Measurements from ENCODE around the gene ADGRG1.
A peak's percentile ranks its signal among the peaks of the same experiment; 100 is the strongest.

Gene ADGRG1

DNA sequence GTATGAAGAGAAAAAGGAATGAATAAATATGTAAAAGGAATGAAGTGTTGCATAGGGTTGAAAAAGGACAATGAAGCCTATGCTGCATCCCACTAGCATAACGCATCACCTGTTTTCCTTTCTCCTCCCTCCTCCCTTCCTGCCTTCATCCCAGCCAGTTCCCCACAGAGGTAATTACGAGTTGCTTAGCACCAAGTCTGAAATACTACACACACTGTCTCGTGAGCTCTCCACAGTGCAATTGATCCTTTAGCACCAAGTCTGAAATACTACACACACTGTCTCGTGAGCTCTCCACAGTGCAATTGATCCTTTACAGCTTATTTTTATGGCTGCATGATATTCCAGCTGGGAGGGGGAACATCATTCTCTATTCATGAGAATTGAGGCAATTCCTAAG lies 65.1 kb downstream of the ADGRG1 start:
- TF ChIP-seq, protein P1, sequence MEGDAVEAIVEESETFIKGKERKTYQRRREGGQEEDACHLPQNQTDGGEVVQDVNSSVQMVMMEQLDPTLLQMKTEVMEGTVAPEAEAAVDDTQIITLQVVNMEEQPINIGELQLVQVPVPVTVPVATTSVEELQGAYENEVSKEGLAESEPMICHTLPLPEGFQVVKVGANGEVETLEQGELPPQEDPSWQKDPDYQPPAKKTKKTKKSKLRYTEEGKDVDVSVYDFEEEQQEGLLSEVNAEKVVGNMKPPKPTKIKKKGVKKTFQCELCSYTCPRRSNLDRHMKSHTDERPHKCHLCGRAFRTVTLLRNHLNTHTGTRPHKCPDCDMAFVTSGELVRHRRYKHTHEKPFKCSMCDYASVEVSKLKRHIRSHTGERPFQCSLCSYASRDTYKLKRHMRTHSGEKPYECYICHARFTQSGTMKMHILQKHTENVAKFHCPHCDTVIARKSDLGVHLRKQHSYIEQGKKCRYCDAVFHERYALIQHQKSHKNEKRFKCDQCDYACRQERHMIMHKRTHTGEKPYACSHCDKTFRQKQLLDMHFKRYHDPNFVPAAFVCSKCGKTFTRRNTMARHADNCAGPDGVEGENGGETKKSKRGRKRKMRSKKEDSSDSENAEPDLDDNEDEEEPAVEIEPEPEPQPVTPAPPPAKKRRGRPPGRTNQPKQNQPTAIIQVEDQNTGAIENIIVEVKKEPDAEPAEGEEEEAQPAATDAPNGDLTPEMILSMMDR (IDR thresholded peaks at IDR 0.05), result no peak

DNA sequence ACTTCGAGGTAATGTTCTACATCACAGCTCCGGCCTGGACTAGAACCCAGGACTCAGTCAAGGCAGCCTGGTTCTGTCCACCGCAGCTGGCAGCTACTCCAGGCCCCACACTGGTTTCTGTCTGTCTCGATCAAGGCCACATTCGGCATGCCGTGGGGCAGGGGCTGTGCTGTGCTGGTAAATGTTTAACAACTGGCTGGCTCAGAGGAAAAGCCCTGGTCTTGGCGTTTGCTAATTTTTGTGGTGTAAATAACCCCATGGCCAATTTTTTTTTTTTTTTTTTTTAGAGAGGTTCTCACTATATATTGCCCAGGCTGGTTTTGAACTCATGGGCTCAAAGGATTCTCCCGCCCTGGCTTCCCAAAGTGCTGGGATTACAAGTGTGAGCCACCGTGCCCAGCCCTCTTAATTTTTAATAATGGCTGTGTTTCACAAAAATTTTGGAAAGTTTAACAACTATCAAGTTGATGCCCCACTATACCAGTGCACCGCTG lies 65.8 kb downstream of the ADGRG1 start:
- Histone ChIP-seq H3K4me3 (no peak overlapping the region), H3K4me1 (no peaks in the 10 kb centered on the region), H3K27me3 (peaks cover 0 to 10% of the 10 kb centered on the region in 2 donors), H3K9me3 (no peaks in the 10 kb centered on the region), H3K27ac (no peak overlapping the region), H3K36me3 (no peaks in the 10 kb centered on the region)
- no peak for DNase-seq
- TF ChIP-seq, protein P1 (IDR thresholded peaks at IDR 0.05), result no peak
- intact Hi-C loops (cut with DNase I; ENCODE audit: low total_unique reads), result no loop called here

More for the DNA sequence above, 65.1 kb downstream of the ADGRG1 start:
- Histone ChIP-seq H3K9me3 (no peaks in the 10 kb centered on the region), H3K36me3 (no peaks in the 10 kb centered on the region), H3K27me3 (peaks cover 0 to 17% of the 10 kb centered on the region in 2 donors), H3K4me1 (no peaks in the 10 kb centered on the region), H3K27ac (no peak overlapping the region), H3K4me3 (no peak overlapping the region)
- intact Hi-C loops (cut with DNase I; ENCODE audit: low total_unique reads), result no loop called here
- DNase-seq, result no peak

GRCh38 chr16:57694725-57695679 lies 66.6 kb downstream of the ADGRG1 start, which contains the start of gene DRC7:
DRC7 (plus strand) TSS chr16:57694806; CDS start chr16:57697950, 3,144 bp downstream.
- H3K27me3 ChIP-seq, result peaks cover 0 to 3% of the 10 kb centered on the region in 2 donors
- H3K4me1 ChIP-seq, result no peaks in the 10 kb centered on the region
- peak in 1 of 2 donors; percentile 35 for DNase-seq
- no peak within 1 kb of the TSS for H3K27ac ChIP-seq
- intact Hi-C loops (cut with DNase I; ENCODE audit: low total_unique reads), result no loop called here
- no peaks in the 10 kb centered on the region for H3K36me3 ChIP-seq
- no peaks in the 10 kb centered on the region for H3K9me3 ChIP-seq
- no peak within 1 kb of the TSS for H3K4me3 ChIP-seq
- TF ChIP-seq, protein P1 (IDR thresholded peaks at IDR 0.05), result no peak

DNA sequence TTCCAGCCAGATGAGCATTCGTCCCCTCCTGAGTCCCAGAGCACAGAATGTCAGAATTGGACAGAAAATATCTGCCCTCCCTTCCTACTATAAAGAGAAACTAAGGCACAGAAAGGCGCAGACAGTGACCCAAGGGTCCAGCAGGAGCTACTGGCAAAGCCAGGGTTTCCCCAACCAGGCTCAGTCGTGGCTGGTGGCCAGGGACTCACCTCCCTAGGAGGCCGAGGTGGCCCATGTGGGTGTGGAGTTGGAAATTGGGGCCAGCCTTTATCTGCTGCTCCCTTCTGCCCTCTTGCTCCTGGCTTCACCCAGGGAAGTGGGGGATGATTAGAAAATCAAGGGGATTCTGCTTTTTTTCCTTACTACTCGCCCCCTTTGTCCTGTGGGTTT lies 67.2 kb downstream of the ADGRG1 start:
- no peak overlapping the region for H3K4me3 ChIP-seq
- no peaks in the 10 kb centered on the region for H3K27me3 ChIP-seq
- H3K4me1 ChIP-seq, result no peaks in the 10 kb centered on the region
- no peak overlapping the region for H3K27ac ChIP-seq
- H3K9me3 ChIP-seq, result no peaks in the 10 kb centered on the region
- no peaks in the 10 kb centered on the region for H3K36me3 ChIP-seq
- TF ChIP-seq, protein P1 (IDR thresholded peaks at IDR 0.05), result no peak
- intact Hi-C loops (cut with DNase I; ENCODE audit: low total_unique reads), result no loop called here
- DNase-seq, result no peak

GRCh38 chr16:57696240-57696639 lies 67.8 kb downstream of the ADGRG1 start:
- DNase-seq, result no peak

More at GRCh38 chr16:57696240-57696639, 67.8 kb downstream of the ADGRG1 start:
- H3K27ac ChIP-seq, result no peak overlapping the region
- no peaks in the 10 kb centered on the region for H3K36me3 ChIP-seq
- TF ChIP-seq, protein P1 (IDR thresholded peaks at IDR 0.05), result no peak
- no peaks in the 10 kb centered on the region for H3K27me3 ChIP-seq
- H3K9me3 ChIP-seq, result no peaks in the 10 kb centered on the region
- H3K4me3 ChIP-seq, result no peak overlapping the region
- H3K4me1 ChIP-seq, result no peaks in the 10 kb centered on the region
- intact Hi-C loops (cut with DNase I; ENCODE audit: low total_unique reads), result no loop called here

All from tibial artery (tissue), 4 donors.